Mucosa of stomach (tissue), 1 donor: ENCODE data around the gene SPATA31E1.

Experiments
- H3K27me3 ChIP-seq: one replicate; pipeline ENCODE4 v1.7.0; 2013; ENCODE audit warnings: mild to moderate bottlenecking, low read length; ENCODE audit not compliant: control insufficient read depth, insufficient read depth
- H3K36me3 ChIP-seq: one replicate; pipeline ENCODE4 v1.7.0; 2013; ENCODE audit warnings: low read length; ENCODE audit not compliant: control insufficient read depth, insufficient read depth
- H3K4me1 ChIP-seq: one replicate; pipeline ENCODE4 v1.7.0; 2013; ENCODE audit warnings: mild to moderate bottlenecking, low read length; ENCODE audit not compliant: control insufficient read depth, insufficient read depth
- H3K4me3 ChIP-seq: one replicate; pipeline ENCODE4 v1.7.0; 2013; ENCODE audit warnings: low read length
- H3K9ac ChIP-seq: one replicate; pipeline ENCODE4 v1.7.0; 2013; ENCODE audit warnings: mild to moderate bottlenecking, low read length, moderate library complexity
- H3K9me3 ChIP-seq: one replicate; pipeline ENCODE4 v1.7.0; 2013; ENCODE audit warnings: mild to moderate bottlenecking, low read length, moderate library complexity; ENCODE audit not compliant: control insufficient read depth
- donor health status: Pancreatic carcinoma.

SPATA31E1 gene

DNA sequence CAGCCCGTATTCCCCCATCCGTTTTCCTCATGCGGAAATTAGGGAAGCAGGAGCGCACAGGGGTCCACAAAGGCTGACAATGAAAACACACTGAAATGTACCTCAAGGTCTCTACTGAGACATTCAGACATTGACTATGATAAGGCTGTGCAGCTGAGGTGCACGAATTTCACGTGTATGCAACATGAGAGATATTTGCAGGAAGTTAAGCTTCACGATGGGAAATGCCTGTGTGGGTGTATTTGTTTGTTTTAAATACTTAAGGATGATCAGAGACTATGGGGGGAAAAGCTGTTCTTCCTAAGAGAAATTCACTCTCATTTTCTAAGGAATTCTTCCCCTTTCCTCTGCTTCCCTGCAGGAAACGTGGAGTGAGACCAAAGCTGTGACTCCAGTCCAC is 2.6 kb upstream of the SPATA31E1 start:
- H3K27me3 ChIP-seq = no peaks in the 10 kb centered on the region
- H3K4me3 ChIP-seq = no peak overlapping the region
- no peaks in the 10 kb centered on the region for H3K4me1 ChIP-seq
- no peak overlapping the region for H3K9ac ChIP-seq
- H3K9me3 ChIP-seq = no peaks in the 10 kb centered on the region
- H3K36me3 ChIP-seq = no peaks in the 10 kb centered on the region

DNA sequence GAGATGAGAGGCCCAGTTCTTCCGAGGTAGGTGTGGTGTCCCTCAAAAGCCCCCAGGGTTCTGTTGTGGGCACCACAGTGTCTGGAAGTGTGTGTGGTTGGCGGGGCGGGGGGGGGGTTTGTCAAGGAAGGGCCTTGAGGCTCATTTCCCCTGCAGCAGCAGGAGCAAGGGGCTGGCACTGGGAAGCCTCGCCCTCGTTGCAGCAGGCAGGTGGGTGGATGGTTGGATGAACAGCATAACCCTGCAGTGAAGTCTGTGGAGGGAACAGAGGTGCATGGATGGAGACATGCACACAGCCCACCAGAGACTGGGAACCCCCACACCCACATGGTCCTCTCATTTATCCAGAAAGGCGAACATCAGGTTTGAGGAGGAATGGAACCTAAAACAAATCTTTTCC is 2.0 kb upstream of the SPATA31E1 start:
- no peak overlapping the region for H3K4me3 ChIP-seq
- H3K9ac ChIP-seq = no peak overlapping the region
- H3K9me3 ChIP-seq = no peaks in the 10 kb centered on the region
- no peaks in the 10 kb centered on the region for H3K4me1 ChIP-seq
- no peaks in the 10 kb centered on the region for H3K36me3 ChIP-seq
- no peaks in the 10 kb centered on the region for H3K27me3 ChIP-seq

DNA sequence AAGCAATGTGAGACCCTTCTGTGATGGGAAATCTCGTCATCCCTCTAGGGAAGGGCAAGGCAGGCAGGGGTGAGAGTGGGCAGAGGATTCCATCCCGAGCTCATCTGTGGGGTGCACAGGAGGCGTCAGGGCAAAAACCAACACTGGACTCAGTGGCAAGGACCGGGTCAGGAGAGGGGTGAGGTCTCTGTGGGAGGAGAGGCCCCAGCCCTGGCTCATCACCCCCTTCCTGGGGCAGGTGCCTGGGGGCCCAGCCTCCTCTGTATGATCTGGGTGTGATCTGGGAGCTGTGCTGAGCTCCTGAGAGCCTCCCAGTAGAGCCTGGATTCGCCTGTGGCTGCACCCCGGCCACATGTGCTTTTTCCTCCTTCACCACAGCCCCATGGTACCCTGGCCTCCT is 597 bp downstream of the SPATA31E1 start:
- Histone ChIP-seq H3K27me3 (peaks cover 5% of the 10 kb centered on the region), H3K36me3 (no peaks in the 10 kb centered on the region), H3K4me3 (no peak overlapping the region), H3K9ac (no peak overlapping the region), H3K4me1 (no peaks in the 10 kb centered on the region), H3K9me3 (no peaks in the 10 kb centered on the region)

DNA sequence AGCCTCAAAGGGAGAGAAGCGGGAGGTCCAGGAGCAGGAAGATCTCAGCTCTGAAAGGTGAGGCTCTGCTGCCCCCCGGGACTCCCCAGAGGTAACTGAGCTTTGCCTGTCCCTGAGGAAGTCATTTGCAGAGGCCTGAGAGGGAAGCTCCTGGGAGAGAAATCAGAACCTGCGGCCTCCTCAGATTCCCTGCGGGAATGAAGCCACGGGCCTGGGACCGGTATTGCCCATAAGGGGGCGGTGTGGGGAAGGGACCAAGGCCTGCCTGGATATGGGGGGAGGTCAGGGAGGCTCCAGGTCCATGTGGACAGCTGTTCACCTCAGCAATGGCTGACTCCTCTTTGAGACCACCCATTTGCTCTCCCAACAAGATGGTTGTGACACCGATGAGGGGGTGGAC is 1.3 kb downstream of the SPATA31E1 start:
- Histone ChIP-seq H3K27me3 (peaks cover 5% of the 10 kb centered on the region), H3K36me3 (no peaks in the 10 kb centered on the region), H3K9ac (no peak overlapping the region), H3K9me3 (no peaks in the 10 kb centered on the region), H3K4me3 (no peak overlapping the region), H3K4me1 (no peaks in the 10 kb centered on the region)

DNA sequence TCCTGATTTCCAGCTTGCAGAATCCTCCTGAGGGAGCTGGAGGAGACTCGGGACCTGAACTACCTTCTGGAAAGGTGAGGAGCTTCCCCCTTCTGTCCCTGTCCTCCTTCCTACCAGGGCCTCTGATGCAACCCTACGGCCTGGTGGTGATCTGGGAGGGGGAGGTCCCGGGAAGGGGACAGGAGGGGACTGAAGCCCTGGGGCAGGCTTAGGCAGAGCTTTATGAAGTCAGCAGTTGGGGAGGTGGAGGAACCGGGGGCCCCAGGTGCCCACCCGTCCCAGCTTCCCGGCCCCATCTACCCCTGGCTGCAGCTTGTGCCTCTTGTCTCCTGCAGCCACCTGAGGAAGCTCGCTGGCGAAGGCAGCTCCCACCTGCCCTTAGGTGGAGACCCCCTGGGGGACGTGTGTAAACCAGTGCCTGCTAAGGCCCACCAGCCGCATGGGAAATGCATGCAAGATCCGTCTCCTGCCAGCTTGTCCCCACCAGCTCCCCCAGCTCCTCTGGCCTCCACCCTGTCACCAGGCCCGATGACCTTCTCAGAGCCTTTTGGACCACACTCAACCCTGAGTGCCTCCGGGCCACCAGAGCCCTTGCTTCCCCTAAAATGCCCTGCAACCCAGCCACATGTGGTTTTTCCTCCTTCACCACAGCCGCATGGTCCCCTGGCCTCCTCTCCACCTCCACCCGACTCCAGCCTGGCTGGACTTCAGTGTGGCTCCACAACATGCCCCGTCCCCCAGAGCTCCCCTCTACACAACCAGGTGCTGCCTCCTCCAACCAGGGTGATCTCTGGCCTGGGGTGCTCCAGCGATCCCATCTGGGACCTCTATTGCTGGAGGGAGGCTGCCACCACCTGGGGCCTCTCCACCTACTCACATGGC is 2.1 kb downstream of the SPATA31E1 start:
- Histone ChIP-seq H3K4me1 (no peaks in the 10 kb centered on the region), H3K4me3 (no peak overlapping the region), H3K27me3 (peaks cover 5% of the 10 kb centered on the region), H3K9me3 (no peaks in the 10 kb centered on the region), H3K36me3 (no peaks in the 10 kb centered on the region), H3K9ac (no peak overlapping the region)

DNA sequence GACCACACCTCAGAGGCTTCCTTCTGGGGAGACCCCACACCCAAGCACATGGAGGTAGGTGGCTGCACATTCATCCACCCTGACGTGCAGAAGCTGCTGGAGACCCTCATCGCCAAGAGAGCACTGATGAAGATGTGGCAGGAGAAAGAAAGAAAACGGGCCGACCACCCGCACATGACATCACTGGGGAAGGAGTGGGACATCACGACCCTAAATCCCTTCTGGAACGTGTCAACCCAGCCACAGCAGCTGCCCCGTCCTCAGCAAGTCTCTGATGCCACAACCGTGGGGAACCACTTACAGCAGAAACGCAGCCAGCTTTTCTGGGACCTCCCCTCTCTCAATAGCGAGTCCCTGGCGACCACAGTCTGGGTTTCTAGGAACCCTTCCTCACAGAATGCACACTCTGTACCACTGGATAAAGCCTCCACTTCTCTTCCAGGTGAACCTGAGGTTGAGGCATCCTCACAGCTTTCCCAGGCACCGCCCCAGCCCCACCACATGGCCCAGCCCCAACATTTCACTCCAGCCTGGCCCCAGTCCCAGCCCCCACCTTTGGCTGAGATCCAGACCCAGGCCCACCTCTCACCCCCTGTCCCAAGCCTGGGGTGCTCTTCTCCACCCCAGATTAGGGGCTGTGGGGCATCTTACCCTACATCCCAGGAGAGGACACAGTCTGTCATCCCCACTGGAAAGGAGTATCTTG is 3.0 kb downstream of the SPATA31E1 start:
- Histone ChIP-seq H3K9me3 (no peaks in the 10 kb centered on the region), H3K4me3 (no peak overlapping the region), H3K27me3 (peaks cover 5% of the 10 kb centered on the region), H3K9ac (no peak overlapping the region), H3K4me1 (no peaks in the 10 kb centered on the region), H3K36me3 (no peaks in the 10 kb centered on the region)

DNA sequence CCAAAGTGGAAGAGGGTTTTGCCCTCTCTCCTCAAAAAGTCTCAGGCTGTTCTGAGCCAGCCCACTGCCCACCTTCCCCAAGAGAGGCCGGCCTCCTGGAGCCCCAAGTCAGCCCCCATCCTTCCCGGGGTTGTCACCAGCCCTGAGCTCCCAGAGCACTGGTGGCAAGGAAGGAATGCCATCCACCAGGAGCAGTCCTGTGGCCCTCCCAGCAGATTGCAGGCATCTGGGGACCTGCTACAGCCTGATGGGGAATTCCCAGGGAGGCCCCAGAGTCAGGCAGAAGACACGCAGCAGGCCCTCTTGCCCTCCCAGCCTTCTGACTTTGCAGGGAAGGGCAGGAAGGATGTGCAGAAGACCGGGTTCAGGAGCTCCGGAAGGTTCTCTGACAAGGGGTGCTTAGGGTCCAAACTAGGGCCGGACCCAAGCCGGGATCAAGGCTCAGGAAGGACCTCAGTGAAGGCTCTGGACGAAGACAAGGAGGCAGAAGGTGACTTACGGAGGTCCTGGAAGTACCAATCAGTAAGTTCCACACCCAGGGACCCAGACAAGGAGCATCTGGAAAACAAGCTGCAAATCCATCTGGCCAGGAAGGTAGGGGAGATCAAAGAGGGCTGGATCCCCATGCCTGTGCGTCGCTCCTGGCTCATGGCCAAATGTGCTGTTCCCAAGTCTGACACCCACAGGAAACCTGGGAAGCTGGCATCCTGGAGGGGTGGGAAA is 3.7 kb downstream of the SPATA31E1 start:
- Histone ChIP-seq H3K9me3 (no peaks in the 10 kb centered on the region), H3K9ac (no peak overlapping the region), H3K4me1 (no peaks in the 10 kb centered on the region), H3K36me3 (no peaks in the 10 kb centered on the region), H3K27me3 (peaks cover 5% of the 10 kb centered on the region), H3K4me3 (no peak overlapping the region)

DNA sequence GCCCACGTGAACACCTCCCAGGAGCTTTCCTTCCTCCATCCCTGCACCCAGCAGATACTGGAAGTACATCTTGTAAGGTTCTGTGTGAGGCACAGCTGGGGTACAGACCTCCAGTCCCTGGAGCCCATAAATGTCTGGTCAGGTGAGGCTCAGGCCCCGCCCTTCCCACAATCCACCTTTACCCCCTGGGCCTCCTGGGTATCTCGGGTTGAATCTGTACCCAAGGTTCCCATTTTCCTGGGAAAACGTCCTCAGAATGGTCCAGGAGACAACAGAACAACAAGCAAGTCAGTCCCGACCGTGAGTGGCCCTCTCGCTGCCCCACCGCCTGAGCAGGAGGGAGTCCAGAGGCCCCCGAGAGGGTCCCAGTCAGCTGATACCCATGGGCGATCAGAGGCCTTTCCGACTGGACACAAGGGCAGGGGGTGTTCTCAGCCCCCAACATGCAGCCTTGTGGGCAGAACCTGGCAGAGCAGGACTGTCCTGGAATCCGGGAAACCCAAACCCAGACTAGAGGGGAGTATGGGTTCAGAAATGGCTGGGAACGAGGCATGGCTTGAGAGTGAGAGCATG is 4.3 kb downstream of the SPATA31E1 start:
- H3K36me3 ChIP-seq = no peaks in the 10 kb centered on the region
- H3K9me3 ChIP-seq = no peaks in the 10 kb centered on the region
- no peak overlapping the region for H3K9ac ChIP-seq
- H3K27me3 ChIP-seq = peaks cover 5% of the 10 kb centered on the region
- no peak overlapping the region for H3K4me3 ChIP-seq
- H3K4me1 ChIP-seq = no peaks in the 10 kb centered on the region

DNA sequence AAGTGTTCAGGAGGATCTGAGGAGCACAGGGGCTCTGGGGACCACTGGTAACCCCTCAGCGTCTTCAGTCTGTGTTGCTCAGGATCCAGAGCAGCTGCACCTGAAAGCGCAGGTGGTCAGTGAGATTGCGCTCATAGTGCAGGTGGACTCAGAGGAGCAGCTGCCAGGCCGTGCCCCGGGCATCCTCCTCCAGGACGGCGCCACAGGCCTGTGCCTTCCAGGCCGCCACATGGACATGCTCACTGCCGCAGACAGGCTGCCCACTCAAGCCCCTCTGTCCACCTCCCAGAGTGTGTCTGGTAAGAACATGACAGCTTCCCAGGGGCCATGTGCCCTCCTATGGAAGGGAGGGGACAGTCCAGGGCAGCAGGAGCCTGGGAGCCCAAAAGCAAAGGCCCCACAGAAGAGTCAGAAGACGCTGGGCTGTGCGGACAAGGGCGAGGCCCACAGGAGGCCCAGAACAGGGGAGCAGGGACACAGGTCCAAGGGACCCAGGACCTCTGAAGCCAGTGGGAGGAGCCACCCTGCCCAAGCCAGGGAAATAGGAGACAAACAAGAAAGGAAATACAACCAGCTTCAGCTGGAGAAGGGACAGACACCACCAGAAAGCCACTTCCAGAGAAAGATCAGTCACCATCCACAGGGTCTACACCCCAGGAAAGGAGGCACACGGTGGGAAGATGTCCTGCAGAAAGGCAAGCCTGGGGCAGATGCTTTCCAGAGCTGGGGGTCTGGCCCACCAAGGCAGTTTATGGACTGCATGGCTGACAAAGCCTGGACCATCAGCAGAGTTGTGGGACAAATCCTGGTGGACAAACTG is 5.2 kb downstream of the SPATA31E1 start:
- Histone ChIP-seq H3K27me3 (peaks cover 5% of the 10 kb centered on the region), H3K9ac (no peak overlapping the region), H3K4me1 (no peaks in the 10 kb centered on the region), H3K36me3 (no peaks in the 10 kb centered on the region), H3K9me3 (no peaks in the 10 kb centered on the region), H3K4me3 (no peak overlapping the region)

DNA sequence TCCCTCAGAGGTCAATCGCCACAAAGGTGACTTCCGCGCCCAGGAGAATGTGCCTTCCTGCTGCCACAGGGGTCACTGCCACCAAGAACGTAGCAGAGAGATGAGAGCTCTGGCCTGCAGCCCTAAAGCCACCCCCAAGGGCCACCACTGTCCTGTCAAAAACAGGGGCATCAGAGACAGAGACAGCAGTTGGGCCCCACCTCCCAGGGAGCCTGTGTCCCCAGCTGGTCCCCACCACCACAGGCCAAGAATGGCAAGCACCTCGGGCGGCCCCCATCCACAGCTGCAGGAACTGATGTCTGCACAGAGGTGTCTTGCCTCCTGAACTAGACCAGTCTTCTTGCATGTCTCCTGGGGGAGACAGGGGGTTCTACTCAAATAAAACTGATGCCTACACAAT is 5.8 kb downstream of the SPATA31E1 start:
- no peaks in the 10 kb centered on the region for H3K9me3 ChIP-seq
- peaks cover 5% of the 10 kb centered on the region for H3K27me3 ChIP-seq
- H3K4me1 ChIP-seq = no peaks in the 10 kb centered on the region
- no peak overlapping the region for H3K4me3 ChIP-seq
- H3K36me3 ChIP-seq = no peaks in the 10 kb centered on the region
- no peak overlapping the region for H3K9ac ChIP-seq

DNA sequence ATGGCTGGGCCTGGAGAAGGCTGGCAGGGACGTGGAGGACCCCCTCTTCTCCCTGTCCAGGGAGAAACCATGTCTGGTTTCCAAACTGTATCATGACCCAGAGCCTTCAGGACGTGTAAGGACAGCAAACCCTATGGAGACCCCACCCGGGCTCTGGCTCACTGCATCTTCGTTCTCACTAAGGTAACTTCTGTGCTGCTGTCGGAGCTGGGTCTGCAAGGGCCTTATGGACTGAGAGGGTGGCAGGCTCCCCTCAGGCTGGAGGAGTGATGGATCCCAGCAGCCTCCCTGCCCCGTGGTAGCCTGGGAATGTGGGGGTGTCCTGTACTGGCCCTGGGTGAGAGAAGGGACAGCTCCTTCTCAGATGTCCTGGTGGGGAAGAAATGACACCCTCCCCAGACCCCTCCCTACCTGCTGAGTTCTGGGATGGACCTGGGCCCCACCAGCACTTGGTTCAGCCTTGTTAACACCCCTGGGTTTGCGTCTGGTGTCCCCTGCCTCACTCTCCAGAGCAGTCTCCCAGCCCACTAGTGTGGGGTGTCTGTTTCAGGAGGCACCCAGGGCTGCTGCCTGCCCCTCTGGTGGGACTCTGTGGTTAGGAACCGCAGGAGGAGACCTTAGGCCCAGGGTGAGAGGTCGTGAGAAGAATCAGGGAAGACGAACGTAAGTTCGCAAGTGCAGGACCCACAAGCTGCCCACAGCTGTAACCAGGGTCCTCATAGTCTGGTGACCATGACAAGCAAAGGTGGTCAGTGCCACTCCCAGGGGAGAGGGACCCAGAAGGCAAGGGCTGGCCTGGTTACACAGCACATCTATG is 6.6 kb downstream of the SPATA31E1 start:
- peaks cover 5% of the 10 kb centered on the region for H3K27me3 ChIP-seq
- H3K9me3 ChIP-seq = no peaks in the 10 kb centered on the region
- no peaks in the 10 kb centered on the region for H3K4me1 ChIP-seq
- no peak overlapping the region for H3K4me3 ChIP-seq
- H3K36me3 ChIP-seq = no peaks in the 10 kb centered on the region
- no peak overlapping the region for H3K9ac ChIP-seq
